Measurements from ENCODE around the gene PDE10A.

DNA sequence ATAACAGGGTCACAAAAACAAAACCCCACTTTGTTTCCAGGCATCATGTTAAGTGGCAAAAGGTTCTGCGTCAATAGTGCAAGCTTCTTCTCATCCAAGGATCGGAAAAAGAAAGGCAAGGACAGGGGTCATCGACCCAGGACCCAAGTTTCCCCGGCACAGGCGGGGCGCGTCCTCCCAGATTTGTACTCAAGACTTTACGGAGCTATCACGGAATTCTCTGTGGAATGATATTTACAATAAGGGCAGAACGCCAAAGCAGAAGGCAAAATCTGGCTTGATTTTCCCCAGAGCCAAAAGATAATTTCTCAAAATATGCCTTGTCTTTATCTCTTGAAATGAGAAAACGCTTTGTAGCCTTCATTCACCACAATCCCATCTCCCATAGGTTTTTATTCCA, 25.5 kb downstream of the PDE10A start:
- TF ChIP-seq POLR2AphosphoS5 (IDR thresholded peaks at IDR 0.05) (no peak), POLR2A (IDR thresholded peaks at IDR 0.05) (no peak)
- TF ChIP-seq, protein P1, sequence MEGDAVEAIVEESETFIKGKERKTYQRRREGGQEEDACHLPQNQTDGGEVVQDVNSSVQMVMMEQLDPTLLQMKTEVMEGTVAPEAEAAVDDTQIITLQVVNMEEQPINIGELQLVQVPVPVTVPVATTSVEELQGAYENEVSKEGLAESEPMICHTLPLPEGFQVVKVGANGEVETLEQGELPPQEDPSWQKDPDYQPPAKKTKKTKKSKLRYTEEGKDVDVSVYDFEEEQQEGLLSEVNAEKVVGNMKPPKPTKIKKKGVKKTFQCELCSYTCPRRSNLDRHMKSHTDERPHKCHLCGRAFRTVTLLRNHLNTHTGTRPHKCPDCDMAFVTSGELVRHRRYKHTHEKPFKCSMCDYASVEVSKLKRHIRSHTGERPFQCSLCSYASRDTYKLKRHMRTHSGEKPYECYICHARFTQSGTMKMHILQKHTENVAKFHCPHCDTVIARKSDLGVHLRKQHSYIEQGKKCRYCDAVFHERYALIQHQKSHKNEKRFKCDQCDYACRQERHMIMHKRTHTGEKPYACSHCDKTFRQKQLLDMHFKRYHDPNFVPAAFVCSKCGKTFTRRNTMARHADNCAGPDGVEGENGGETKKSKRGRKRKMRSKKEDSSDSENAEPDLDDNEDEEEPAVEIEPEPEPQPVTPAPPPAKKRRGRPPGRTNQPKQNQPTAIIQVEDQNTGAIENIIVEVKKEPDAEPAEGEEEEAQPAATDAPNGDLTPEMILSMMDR (IDR thresholded peaks at IDR 0.05), result no peak
